OCI-LY7 (cell line): ENCODE results near the gene TICAM2. TPM values are rescaled to one million over a fixed set of nuclear protein-coding genes. Genes with fewer than 3 reads are reported as not detected.

Experiments
- BruUV-seq: library from RNA; stranded (reverse); fragments of 400-500 nt; replicated peaks from 2 replicates; lab custom pipeline; 2021; lab: Mats Ljungman, UMichigan
- CTCF ChIA-PET: fragments of 300-600 bp; sonication (Branson Sonifier 250); formaldehyde crosslinking; loops from one replicate; lab custom pipeline; 2022; ENCODE audit warnings: antibody characterized with exemption; ENCODE audit not compliant: unreplicated experiment; lab: Charles Lee
- POLR2A ChIA-PET: fragments of 300-600 bp; sonication (Branson Sonifier 250); formaldehyde crosslinking; loops from one replicate; lab custom pipeline; 2022; ENCODE audit warnings: antibody characterized with exemption; lab: Charles Lee
- DNase-seq: peaks from one replicate; pipeline ENCODE4 v3.0.0-alpha.2; 2015; ENCODE audit warnings: low spot score
- H2AFZ ChIP-seq: fragments of 200-600 bp; sonication (generic), shearing (Covaris generic); 2 replicates; pipeline ENCODE4 v1.6.1; 2014; ENCODE audit warnings: mild to moderate bottlenecking, antibody characterized with exemption, low read length, moderate library complexity
- H3K27ac ChIP-seq: fragments of 200-600 bp; sonication (generic); 2 replicates; pipeline ENCODE4 v1.5.1; 2014; ENCODE audit warnings: mixed run types, low read depth, mild to moderate bottlenecking, moderate library complexity, low read length, inconsistent platforms; ENCODE audit not compliant: poor library complexity, severe bottlenecking
- H3K36me3 ChIP-seq: fragments of 200-600 bp; sonication (generic); 2 replicates; pipeline ENCODE4 v1.6.1; 2014; ENCODE audit warnings: mild to moderate bottlenecking, antibody characterized with exemption, low read length, moderate library complexity, mixed read lengths; ENCODE audit not compliant: insufficient read depth
- H3K4me1 ChIP-seq: fragments of 200-600 bp; sonication (generic); 2 replicates; pipeline ENCODE4 v1.5.1; 2014; ENCODE audit warnings: mild to moderate bottlenecking, low read length; ENCODE audit not compliant: insufficient read depth, poor library complexity, severe bottlenecking
- H3K4me2 ChIP-seq: fragments of 200-600 bp; sonication (generic); 2 replicates; pipeline ENCODE4 v1.6.1; 2014; ENCODE audit warnings: mild to moderate bottlenecking, low read length
- H3K4me3 ChIP-seq: fragments of 200-600 bp; sonication (generic); 2 replicates; pipeline ENCODE4 v1.5.1; 2014; ENCODE audit warnings: mild to moderate bottlenecking, low read depth, low read length; ENCODE audit not compliant: poor library complexity, severe bottlenecking
- H3K79me2 ChIP-seq: fragments of 200-600 bp; sonication (generic); 2 replicates; pipeline ENCODE4 v1.6.1; 2016; ENCODE audit warnings: low read depth, mild to moderate bottlenecking, low read length, moderate library complexity, mixed read lengths; ENCODE audit not compliant: insufficient read depth
- H3K9me2 ChIP-seq: fragments of 200-600 bp; sonication (generic); 2 replicates; pipeline ENCODE4 v1.6.1; 2016; ENCODE audit warnings: mild to moderate bottlenecking, low read length, mixed read lengths; ENCODE audit not compliant: insufficient read depth
- H3K9me3 ChIP-seq: fragments of 200-600 bp; sonication (generic); 2 replicates; pipeline ENCODE4 v1.6.1; 2014; ENCODE audit warnings: mild to moderate bottlenecking, mixed run types, low read length, mixed read lengths
- H4K20me1 ChIP-seq: fragments of 200-600 bp; sonication (generic); 2 replicates; pipeline ENCODE4 v1.6.1; 2014; ENCODE audit warnings: mild to moderate bottlenecking, antibody characterized with exemption, low read length, moderate library complexity, mixed read lengths; ENCODE audit not compliant: insufficient read depth
- EZH2phosphoT487 ChIP-seq: fragments of 200-600 bp; sonication (generic); IDR thresholded peaks from 2 replicates; pipeline ENCODE4 v1.6.1; 2018; ENCODE audit warnings: low read depth, borderline replicate concordance, mild to moderate bottlenecking, mixed run types, antibody characterized with exemption, low read length, moderate library complexity, mixed read lengths
- intact Hi-C: fragments of 100-400 bp; cut with micrococcal nuclease; formaldehyde crosslinking; loops from one replicate; pipeline ENCODE4 v1.10.0; 2022; ENCODE audit not compliant: unreplicated experiment
- total RNA-seq, 2 experiments: library from RNA; depleted of rRNA in 1 of 2; stranded (reverse); fragments of >200 nt in 1 of 2; shearing (Covaris generic) in 1 of 2; gene quantifications; 2 replicates each; pipeline ENCODE4 v1.2.3, GENCODE V29; 2014 to 2022
- TF ChIP-seq, protein P1 (sequence below): fragments of 200-600 bp; sonication (generic); conservative IDR thresholded peaks from 2 replicates; pipeline ENCODE4 v1.5.1; 2014; ENCODE audit warnings: mild to moderate bottlenecking, antibody characterized with exemption, low read length, moderate library complexity, mixed read lengths

The TICAM2 gene
- total RNA-seq, 2 experiments from 2014 or later: 0.65 TPM; not detected in 1

DNA sequence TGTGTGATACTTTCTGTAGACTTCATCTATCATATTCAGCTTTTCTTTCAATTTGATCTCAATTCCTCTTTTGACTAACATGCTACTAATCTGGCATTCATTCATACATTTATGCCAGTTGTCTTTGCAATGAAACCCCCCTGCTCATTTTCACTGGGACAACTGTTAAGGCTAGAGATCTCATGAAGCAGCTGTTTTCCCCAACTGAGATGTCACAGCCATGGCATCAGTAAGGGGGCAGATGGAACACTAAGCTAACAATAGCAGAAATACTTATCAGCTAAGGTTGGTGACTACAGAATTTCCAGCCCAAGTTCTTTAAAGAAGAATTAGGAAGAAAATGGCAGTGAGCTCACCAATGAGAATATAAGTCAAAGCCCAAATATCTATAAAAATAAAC, 14.2 kb upstream of the TICAM2 start:
- intact Hi-C loops: no loop called here
- Histone ChIP-seq H3K36me3 (peaks cover 87% of the 10 kb centered on the region), H3K4me1 (no peaks in the 10 kb centered on the region), H3K9me2 (no peaks in the 10 kb centered on the region), H3K9me3 (no peaks in the 10 kb centered on the region), H3K79me2 (peaks cover 13% of the 10 kb centered on the region), H3K27ac (no peak overlapping the region), H4K20me1 (peaks cover 13% of the 10 kb centered on the region; the same call in 1 of the 2 replicates), H2AFZ (no peak overlapping the region), H3K4me3 (no peak overlapping the region), H3K4me2 (no peak overlapping the region)
- TF ChIP-seq EZH2phosphoT487: no peak
- TF ChIP-seq, protein P1, sequence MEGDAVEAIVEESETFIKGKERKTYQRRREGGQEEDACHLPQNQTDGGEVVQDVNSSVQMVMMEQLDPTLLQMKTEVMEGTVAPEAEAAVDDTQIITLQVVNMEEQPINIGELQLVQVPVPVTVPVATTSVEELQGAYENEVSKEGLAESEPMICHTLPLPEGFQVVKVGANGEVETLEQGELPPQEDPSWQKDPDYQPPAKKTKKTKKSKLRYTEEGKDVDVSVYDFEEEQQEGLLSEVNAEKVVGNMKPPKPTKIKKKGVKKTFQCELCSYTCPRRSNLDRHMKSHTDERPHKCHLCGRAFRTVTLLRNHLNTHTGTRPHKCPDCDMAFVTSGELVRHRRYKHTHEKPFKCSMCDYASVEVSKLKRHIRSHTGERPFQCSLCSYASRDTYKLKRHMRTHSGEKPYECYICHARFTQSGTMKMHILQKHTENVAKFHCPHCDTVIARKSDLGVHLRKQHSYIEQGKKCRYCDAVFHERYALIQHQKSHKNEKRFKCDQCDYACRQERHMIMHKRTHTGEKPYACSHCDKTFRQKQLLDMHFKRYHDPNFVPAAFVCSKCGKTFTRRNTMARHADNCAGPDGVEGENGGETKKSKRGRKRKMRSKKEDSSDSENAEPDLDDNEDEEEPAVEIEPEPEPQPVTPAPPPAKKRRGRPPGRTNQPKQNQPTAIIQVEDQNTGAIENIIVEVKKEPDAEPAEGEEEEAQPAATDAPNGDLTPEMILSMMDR: no peak
- BruUV-seq: no TSS peak
- ChIA-PET CTCF (no interaction called here), POLR2A (interaction anchor here (0.7 to 1.3 kb wide), 4 partner anchors 9 to 25 kb away, joined by 3 to 4 read pairs (median 4); no protein-coding TSS in a partner anchor)
- no peak for DNase-seq

DNA sequence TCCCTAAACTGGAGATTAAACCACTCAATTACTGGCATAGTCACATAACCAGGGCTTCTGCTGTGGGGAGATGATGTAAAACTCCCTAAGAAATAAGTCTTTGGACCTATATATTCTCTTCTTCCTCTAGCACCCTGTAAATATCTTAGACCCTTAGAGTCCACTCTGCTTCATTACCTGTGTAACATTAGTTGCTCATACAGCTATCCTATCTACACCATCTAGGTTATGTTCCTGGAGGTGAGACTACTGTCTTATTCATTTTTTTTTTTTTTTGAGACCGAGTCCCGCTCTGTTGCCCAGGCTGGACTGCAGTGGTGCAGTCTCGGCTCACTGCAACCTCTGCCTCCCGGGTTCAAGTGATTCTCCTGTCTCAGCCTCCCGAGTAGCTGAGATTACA, 9.6 kb upstream of the TICAM2 start:
- POLR2A ChIA-PET: no interaction called here
- peaks cover 52% of the 10 kb centered on the region for H3K36me3 ChIP-seq
- no peaks in the 10 kb centered on the region for H3K4me1 ChIP-seq
- no peak overlapping the region for H2AFZ ChIP-seq
- TF ChIP-seq, protein P1: no peak
- H3K9me2 ChIP-seq: no peaks in the 10 kb centered on the region; the same call in 1 of the 2 replicates
- intact Hi-C loops: no loop called here
- DNase-seq: no peak
- no TSS peak for BruUV-seq
- no peak overlapping the region for H3K27ac ChIP-seq
- peaks cover 9% of the 10 kb centered on the region; the same call in 1 of the 2 replicates for H4K20me1 ChIP-seq
- no peaks in the 10 kb centered on the region; the same call in none of the 2 replicates for H3K79me2 ChIP-seq
- H3K9me3 ChIP-seq: no peaks in the 10 kb centered on the region
- H3K4me3 ChIP-seq: no peak overlapping the region
- CTCF ChIA-PET: no interaction called here
- no peak overlapping the region for H3K4me2 ChIP-seq

DNA sequence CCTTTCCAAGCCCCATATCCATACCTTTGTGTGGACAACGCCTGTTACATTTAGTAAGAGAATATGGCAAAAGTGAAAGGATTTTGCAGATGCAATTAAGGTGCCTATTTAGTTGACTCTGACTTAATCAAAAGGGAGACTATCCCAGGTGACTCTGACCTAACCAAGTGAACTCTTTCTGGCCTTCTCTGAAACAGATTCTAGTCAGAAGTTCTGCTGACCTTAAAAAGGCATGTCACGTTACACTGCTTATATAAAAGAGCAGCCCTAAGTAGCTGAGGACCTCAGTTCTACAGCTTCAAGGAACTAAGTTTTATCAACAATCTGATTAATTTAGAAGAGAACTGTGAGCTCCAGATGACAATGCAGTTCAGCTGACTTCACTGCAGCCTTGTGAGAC, 5.7 kb upstream of the TICAM2 start:
- no peaks in the 10 kb centered on the region; the same call in 1 of the 2 replicates for H3K9me2 ChIP-seq
- peaks cover 20% of the 10 kb centered on the region; the same call in 1 of the 2 replicates for H3K36me3 ChIP-seq
- no peaks in the 10 kb centered on the region for H3K4me1 ChIP-seq
- no peaks in the 10 kb centered on the region for H3K9me3 ChIP-seq
- POLR2A ChIA-PET: interaction anchor here (1.0 to 2.1 kb wide), 4 partner anchors 11 to 238 kb away, joined by 3 to 8 read pairs (median 6); no protein-coding TSS in a partner anchor
- CTCF ChIA-PET: no interaction called here
- H2AFZ ChIP-seq: no peak overlapping the region
- no peak for DNase-seq
- H3K4me3 ChIP-seq: no peak overlapping the region
- no TSS peak for BruUV-seq
- TF ChIP-seq, protein P1: no peak
- TF ChIP-seq EZH2phosphoT487: no peak
- H3K27ac ChIP-seq: no peak overlapping the region
- intact Hi-C loops: no loop called here
- H3K4me2 ChIP-seq: no peak overlapping the region
- peaks cover 4% of the 10 kb centered on the region; the same call in 1 of the 2 replicates for H4K20me1 ChIP-seq
- H3K79me2 ChIP-seq: no peaks in the 10 kb centered on the region
